Stomach (tissue), 9 donors: ENCODE results near the gene EDRF1. TPM values are rescaled to one million over a fixed set of nuclear protein-coding genes. Genes with fewer than 3 reads are reported as not detected.

Experiments used
- DNase-seq, 2 donors: peaks; one replicate each; pipeline versions ENCODE4 v3.0.0 to v3.0.0-alpha.2; 2013 to 2019
- H3K27ac ChIP-seq, 5 donors: fragments of 200-600 bp in 4 of 5; sonication (generic) in 4 of 5; one replicate each; pipeline ENCODE4 v1.5.1; 2013 to 2019; ENCODE audit warnings: mild to moderate bottlenecking in 1 of 5, moderate library complexity in 1 of 5
- H3K27me3 ChIP-seq, 3 donors: fragments of 200-600 bp; sonication (generic); one replicate each; pipeline ENCODE4 v1.5.1; 2017 to 2019; ENCODE audit warnings: mixed run types in 1 of 3
- H3K36me3 ChIP-seq, 4 donors: fragments of 200-600 bp; sonication (generic); 1 replicate in 3 of 4; 2 replicates in 1 of 4; pipeline ENCODE4 v1.5.1; 2016 to 2019
- H3K4me1 ChIP-seq, 4 donors: fragments of 200-600 bp; sonication (generic); one replicate each; pipeline ENCODE4 v1.5.1; 2016 to 2019
- H3K4me3 ChIP-seq, 4 donors: fragments of 200-600 bp; sonication (generic) in 3 of 4; one replicate each; pipeline ENCODE4 v1.5.1; 2016 to 2019; ENCODE audit warnings: mild to moderate bottlenecking in 1 of 4
- H3K9me3 ChIP-seq, 4 donors: fragments of 200-600 bp; sonication (generic); one replicate each; pipeline ENCODE4 v1.5.1; 2016 to 2019
- EP300 ChIP-seq: sonication (generic); formaldehyde crosslinking; IDR thresholded peaks from one replicate; pipeline ENCODE4 v1.6.1; 2017; ENCODE audit warnings: antibody characterized with exemption
- POLR2A ChIP-seq, 4 donors: fragments of 450-650 bp; IDR thresholded peaks; one replicate each; pipeline ENCODE4 v1.6.1; 2016; ENCODE audit warnings: antibody characterized with exemption in 4 of 4, control low read depth in 2 of 4, mild to moderate bottlenecking in 1 of 4, moderate library complexity in 1 of 4
- POLR2AphosphoS5 ChIP-seq, 3 donors: sonication (generic); formaldehyde crosslinking; IDR thresholded peaks; one replicate each; pipeline ENCODE4 v1.6.1; 2016; ENCODE audit warnings: antibody characterized with exemption in 3 of 3
- WGBS, 5 donors: extraction: QIAGEN DNeasy Blood & Tissue Kit in 3 of 5; methylation state at CpG; one replicate each; pipeline versions ENCODE4 v1.1.5 to v1.1.7; 2013 to 2018; 5-methylcytosine and 5-hydroxymethylcytosine counted together
- intact Hi-C: fragments of 100-400 bp; cut with DNase I; formaldehyde crosslinking; loops from one replicate; pipeline ENCODE4 v1.15.1; 2023; ENCODE audit warnings: low total_unique reads
- polyA plus RNA-seq, 3 donors: library from polyadenylated mRNA; stranded (reverse); fragments of 200-250 nt; gene quantifications; one replicate each; pipeline ENCODE4 v1.2.3, GENCODE V29; 2013
- total RNA-seq, 5 donors: library from RNA; depleted of rRNA; stranded (reverse); fragments of >200 nt; gene quantifications; one replicate each; pipeline versions ENCODE4 v1.1.0 to v1.2.3, GENCODE V29; 2014 to 2016
- TF ChIP-seq, protein P1 (sequence below), 7 experiments: fragments of 450-650 bp in 4 of 7; fragments of 200-600 bp in 3 of 7; sonication (generic) in 3 of 7; IDR thresholded peaks; one replicate each; pipeline ENCODE4 v1.5.1; 2016 to 2019; ENCODE audit warnings: antibody characterized with exemption in 7 of 7, control low read depth in 2 of 7, mild to moderate bottlenecking in 1 of 7
- donor health status: healthy with polysubstance abuse.
- donor health status: Bipolar disorder and iron deficiency.
- donor health status: healthy.

Gene EDRF1
- total and polyA plus RNA-seq, 8 donors, result 5.5 to 41.5 (median 15.5) TPM

DNA sequence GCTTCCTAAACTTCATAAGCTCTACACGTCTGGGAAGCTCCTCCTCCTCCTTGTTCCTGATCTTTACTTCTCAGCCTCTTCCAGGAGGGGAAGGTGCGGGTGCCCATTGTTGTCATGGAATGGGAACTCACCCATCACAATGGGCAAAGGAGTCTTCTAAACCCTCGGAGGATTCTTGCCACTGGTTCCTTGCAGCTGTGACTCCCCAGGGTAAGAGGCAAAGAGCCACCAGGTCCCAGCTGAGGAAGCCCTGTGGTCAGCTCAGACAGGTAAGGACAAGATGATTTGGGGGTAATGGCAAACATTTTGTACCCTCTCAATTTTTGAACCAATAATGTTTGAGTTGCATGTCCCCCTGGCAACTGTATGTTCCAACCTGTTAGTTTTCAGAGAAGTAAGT, 36.4 kb upstream of the EDRF1 start, which contains the start of gene TEX36:
Gene TEX36, minus strand, starts transcription at position 101 of the 400 bp plus-strand sequence. CDS start 174 bp downstream, outside the sequence.
- WGBS, 5 donors, result 63 to 79% (median 64%) methylated on average over 3 of the region's 3 CpGs
- Histone ChIP-seq H3K9me3 (peaks cover 0 to 6% (median 1%) of the 10 kb centered on the region in 4 donors), H3K36me3 (no peaks in the 10 kb centered on the region), H3K27me3 (no peaks in the 10 kb centered on the region), H3K4me3 (no peak within 1 kb of the TSS), H3K27ac (no peak within 1 kb of the TSS), H3K4me1 (no peaks in the 10 kb centered on the region)
- DNase-seq, result no peak
- intact Hi-C loops, result no loop called here
- no peak for TF ChIP-seq POLR2A (IDR thresholded peaks at IDR 0.05)

DNA sequence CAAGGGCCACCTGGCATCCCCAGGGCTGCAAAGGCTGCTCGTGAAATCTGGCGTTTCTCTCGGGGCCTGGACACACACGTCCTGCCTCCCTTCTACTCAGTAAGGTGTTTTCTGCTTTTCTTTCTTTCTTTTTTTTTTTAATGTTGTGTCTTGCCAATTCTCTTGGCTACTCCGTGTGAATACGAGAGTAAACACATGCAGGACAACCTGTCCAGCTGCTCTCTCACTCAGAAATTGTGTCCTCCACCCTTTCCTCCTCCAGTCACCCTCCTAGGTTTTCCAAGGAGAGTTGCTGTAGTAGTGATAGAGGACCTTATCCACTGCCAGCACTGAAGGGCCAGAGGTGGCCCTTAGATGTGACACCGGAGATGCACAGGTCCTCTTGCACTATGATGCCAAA, 35.7 kb upstream of the EDRF1 start:
- 57 to 67% (median 58%) methylated on average over 7 of the region's 7 CpGs for WGBS, 5 donors
- Histone ChIP-seq H3K9me3 (no peaks in the 10 kb centered on the region), H3K27me3 (no peaks in the 10 kb centered on the region), H3K4me3 (no peak overlapping the region), H3K4me1 (no peaks in the 10 kb centered on the region), H3K36me3 (no peaks in the 10 kb centered on the region), H3K27ac (no peak overlapping the region)
- TF ChIP-seq EP300 (no peak), POLR2A (IDR thresholded peaks at IDR 0.05) (no peak), POLR2AphosphoS5 (IDR thresholded peaks at IDR 0.05) (no peak)
- TF ChIP-seq, protein P1, sequence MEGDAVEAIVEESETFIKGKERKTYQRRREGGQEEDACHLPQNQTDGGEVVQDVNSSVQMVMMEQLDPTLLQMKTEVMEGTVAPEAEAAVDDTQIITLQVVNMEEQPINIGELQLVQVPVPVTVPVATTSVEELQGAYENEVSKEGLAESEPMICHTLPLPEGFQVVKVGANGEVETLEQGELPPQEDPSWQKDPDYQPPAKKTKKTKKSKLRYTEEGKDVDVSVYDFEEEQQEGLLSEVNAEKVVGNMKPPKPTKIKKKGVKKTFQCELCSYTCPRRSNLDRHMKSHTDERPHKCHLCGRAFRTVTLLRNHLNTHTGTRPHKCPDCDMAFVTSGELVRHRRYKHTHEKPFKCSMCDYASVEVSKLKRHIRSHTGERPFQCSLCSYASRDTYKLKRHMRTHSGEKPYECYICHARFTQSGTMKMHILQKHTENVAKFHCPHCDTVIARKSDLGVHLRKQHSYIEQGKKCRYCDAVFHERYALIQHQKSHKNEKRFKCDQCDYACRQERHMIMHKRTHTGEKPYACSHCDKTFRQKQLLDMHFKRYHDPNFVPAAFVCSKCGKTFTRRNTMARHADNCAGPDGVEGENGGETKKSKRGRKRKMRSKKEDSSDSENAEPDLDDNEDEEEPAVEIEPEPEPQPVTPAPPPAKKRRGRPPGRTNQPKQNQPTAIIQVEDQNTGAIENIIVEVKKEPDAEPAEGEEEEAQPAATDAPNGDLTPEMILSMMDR (IDR thresholded peaks at IDR 0.05), result no peak
- intact Hi-C loops, result no loop called here
- no peak for DNase-seq

DNA sequence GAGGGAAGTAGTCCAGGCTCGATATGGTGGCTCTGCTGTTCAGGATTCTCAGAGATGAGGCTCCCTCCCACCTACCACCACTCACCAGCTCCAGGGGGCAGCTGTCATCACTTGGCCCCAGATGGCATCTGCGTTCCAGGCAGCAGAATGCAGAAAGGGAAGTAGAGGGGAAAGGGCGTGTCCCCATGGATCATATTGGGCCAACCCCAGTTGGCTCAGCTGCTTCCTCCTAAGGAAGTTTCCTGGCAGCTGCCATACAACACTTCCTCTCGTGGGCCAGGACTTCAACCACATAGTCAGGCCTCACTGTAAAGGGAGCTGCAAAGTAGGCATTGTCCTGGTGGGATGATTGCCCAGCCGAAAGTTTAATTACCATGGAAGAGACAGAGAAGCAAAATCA, 34.9 kb upstream of the EDRF1 start:
- peaks cover 0 to 4% (median 0%) of the 10 kb centered on the region in 3 donors for H3K27me3 ChIP-seq
- H3K4me3 ChIP-seq, result no peak overlapping the region
- no peak overlapping the region for H3K27ac ChIP-seq
- no peaks in the 10 kb centered on the region for H3K36me3 ChIP-seq
- no peaks in the 10 kb centered on the region for H3K9me3 ChIP-seq
- TF ChIP-seq POLR2A (IDR thresholded peaks at IDR 0.05) (no peak), POLR2AphosphoS5 (IDR thresholded peaks at IDR 0.05) (no peak), EP300 (no peak)
- TF ChIP-seq, protein P1 (IDR thresholded peaks at IDR 0.05), result no peak
- H3K4me1 ChIP-seq, result no peaks in the 10 kb centered on the region
- DNase-seq, result no peak
- intact Hi-C loops, result no loop called here
- 67 to 79% (median 70%) methylated on average over 4 to 5 of the region's 5 CpGs for WGBS, 5 donors

DNA sequence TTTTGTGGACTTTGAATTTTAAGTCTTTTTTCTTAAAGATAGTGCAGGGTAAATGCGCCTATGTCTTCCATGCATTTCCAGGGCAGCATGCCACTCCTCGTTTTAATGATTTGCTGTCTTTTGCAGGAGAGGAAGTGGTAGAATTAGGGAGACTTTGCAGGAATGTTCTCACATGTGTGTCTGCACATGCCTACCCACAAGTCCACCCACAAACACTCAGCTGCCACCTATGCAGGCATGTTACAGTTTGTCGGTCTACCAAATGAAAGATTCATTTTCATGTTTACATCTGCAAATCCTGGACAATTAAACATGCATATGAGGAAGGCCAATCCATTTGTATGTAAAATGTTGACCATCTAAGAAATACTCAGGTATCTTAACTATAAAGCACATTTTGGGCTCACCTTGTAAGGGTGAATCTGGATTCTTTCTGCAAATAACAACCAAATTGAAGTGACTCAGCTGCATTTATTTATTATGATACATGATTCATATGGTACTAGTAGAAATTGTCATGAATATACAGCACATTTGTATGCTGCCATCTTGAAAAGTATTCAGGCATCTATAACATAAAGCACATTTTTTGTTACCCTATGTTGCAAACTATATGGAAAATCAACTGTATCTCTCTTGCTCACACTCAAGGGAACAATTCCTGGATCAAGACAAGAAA, 31.9 kb upstream of the EDRF1 start:
- Histone ChIP-seq H3K4me1 (peaks cover 0 to 4% (median 0%) of the 10 kb centered on the region in 4 donors), H3K27ac (no peak overlapping the region), H3K36me3 (no peaks in the 10 kb centered on the region), H3K9me3 (no peaks in the 10 kb centered on the region), H3K27me3 (peaks cover 0 to 4% (median 0%) of the 10 kb centered on the region in 3 donors), H3K4me3 (no peak overlapping the region)
- intact Hi-C loops, result no loop called here
- TF ChIP-seq, protein P1 (IDR thresholded peaks at IDR 0.05), result no peak
- TF ChIP-seq EP300 (no peak), POLR2AphosphoS5 (IDR thresholded peaks at IDR 0.05) (no peak), POLR2A (IDR thresholded peaks at IDR 0.05) (no peak)
- 63 to 81% (median 74%) methylated on average over 3 of the region's 3 CpGs for WGBS, 5 donors
- no peak for DNase-seq

DNA sequence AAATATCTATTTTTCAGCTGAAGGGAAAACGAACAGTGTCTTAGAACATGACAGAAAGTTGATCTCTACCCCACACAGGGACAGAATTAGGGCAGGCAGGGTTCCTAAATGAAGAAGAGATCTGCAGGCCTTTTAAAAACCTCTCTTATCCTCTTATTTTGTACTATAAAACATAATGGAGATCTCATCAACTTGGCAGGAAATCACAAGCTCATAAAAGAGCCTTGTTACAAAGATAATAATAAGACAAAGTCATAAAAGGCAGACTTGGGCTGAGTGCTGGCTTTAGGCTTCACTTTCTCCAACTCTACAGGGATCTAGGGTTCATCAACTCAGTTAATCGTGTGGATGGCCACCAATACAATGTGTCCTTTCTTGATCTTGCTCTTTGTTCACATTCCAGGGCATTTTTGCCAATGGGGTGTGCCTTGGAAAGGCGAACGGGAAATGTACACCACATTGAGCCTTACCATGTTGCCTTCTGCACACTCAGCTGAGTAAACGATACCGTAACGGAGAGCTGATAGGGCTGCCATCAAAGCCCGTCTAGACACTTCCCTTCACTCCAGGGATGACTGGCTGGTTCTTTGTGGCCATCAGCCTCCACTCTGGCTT, 29.4 kb upstream of the EDRF1 start:
- TF ChIP-seq, protein P1 (IDR thresholded peaks at IDR 0.05), result no peak

More for the DNA sequence above, 29.4 kb upstream of the EDRF1 start:
- Histone ChIP-seq H3K27me3 (peaks cover 0 to 4% (median 0%) of the 10 kb centered on the region in 3 donors), H3K9me3 (no peaks in the 10 kb centered on the region), H3K27ac (no peak overlapping the region), H3K36me3 (no peaks in the 10 kb centered on the region), H3K4me3 (no peak overlapping the region), H3K4me1 (peaks cover 0 to 4% (median 0%) of the 10 kb centered on the region in 4 donors)
- intact Hi-C loops, result no loop called here
- peak; percentile 31 to 70 for DNase-seq
- 35 to 60% (median 54%) methylated on average over 8 of the region's 8 CpGs for WGBS, 5 donors
